ENCODE data around the gene RAE1. TPM values are rescaled to one million over a fixed set of nuclear protein-coding genes. Genes with fewer than 3 reads are reported as not detected.

The RAE1 gene
- polyA plus RNA-seq, 1 experiment = 39.0 TPM

GRCh38 chr20:57326667-57327455 is 24.2 kb upstream of the RAE1 start:
- CTCF ChIA-PET = interaction anchor here (4.1 kb wide), 1 partner anchor 19 kb away, joined by 16 read pairs; no protein-coding TSS in a partner anchor
- POLR2A ChIA-PET = no interaction called here
- H3K27me3 ChIP-seq (ENCODE audit: control insufficient read depth, insufficient read depth, low read length) = peaks cover 4% of the 10 kb centered on the region
- no peaks in the 10 kb centered on the region for H3K36me3 ChIP-seq (ENCODE audit: control insufficient read depth, insufficient read depth, low read length)
- TF ChIP-seq, protein P1, sequence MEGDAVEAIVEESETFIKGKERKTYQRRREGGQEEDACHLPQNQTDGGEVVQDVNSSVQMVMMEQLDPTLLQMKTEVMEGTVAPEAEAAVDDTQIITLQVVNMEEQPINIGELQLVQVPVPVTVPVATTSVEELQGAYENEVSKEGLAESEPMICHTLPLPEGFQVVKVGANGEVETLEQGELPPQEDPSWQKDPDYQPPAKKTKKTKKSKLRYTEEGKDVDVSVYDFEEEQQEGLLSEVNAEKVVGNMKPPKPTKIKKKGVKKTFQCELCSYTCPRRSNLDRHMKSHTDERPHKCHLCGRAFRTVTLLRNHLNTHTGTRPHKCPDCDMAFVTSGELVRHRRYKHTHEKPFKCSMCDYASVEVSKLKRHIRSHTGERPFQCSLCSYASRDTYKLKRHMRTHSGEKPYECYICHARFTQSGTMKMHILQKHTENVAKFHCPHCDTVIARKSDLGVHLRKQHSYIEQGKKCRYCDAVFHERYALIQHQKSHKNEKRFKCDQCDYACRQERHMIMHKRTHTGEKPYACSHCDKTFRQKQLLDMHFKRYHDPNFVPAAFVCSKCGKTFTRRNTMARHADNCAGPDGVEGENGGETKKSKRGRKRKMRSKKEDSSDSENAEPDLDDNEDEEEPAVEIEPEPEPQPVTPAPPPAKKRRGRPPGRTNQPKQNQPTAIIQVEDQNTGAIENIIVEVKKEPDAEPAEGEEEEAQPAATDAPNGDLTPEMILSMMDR (IDR thresholded peaks at IDR 0.05; ENCODE audit: insufficient read depth, low read depth, low read length) = no peak
- DNase-seq (ENCODE audit: low read depth) = no peak
- no peak overlapping the region for H3K4me3 ChIP-seq (ENCODE audit: low read depth, low read length)

GRCh38 chr20:57327820-57328219 is 23.2 kb upstream of the RAE1 start:
- Histone ChIP-seq H3K4me3 (ENCODE audit: low read depth, low read length) (no peak overlapping the region), H3K36me3 (ENCODE audit: control insufficient read depth, insufficient read depth, low read length) (no peaks in the 10 kb centered on the region), H3K27me3 (ENCODE audit: control insufficient read depth, insufficient read depth, low read length) (peaks cover 4% of the 10 kb centered on the region; the same call in 1 of the 2 replicates)
- CTCF ChIA-PET = no interaction called here
- POLR2A ChIA-PET = no interaction called here
- TF ChIP-seq, protein P1 (IDR thresholded peaks at IDR 0.05; ENCODE audit: insufficient read depth, low read depth, low read length) = no peak
- DNase-seq (ENCODE audit: low read depth) = no peak

- H3K27me3 ChIP-seq (ENCODE audit: control insufficient read depth, insufficient read depth, low read length) = 0 out of 2 replicates have a peak, but pooled peaks cover 2% of the 10 kb centered on the region
- TF ChIP-seq, protein P1 (IDR thresholded peaks at IDR 0.05; ENCODE audit: insufficient read depth, low read depth, low read length) = peak; percentile 27; the same call in 1 of the 2 replicates
- CTCF ChIA-PET = interaction anchor here (0.6 to 1.3 kb wide), 5 partner anchors 12 to 239 kb away, joined by 3 to 4 read pairs (median 3); no protein-coding TSS in a partner anchor
- no peaks in the 10 kb centered on the region for H3K36me3 ChIP-seq (ENCODE audit: control insufficient read depth, insufficient read depth, low read length)
- DNase-seq (ENCODE audit: low read depth) = no peak
- no peak within 1 kb of the TSS for H3K4me3 ChIP-seq (ENCODE audit: low read depth, low read length)
- POLR2A ChIA-PET = no interaction called here
Observed at GRCh38 chr20:57329608-57330221, 21.3 kb upstream of the RAE1 start, which contains the start of gene SPO11. SPO11 (plus strand) TSS chr20:57329803; CDS start chr20:57329868, 65 bp downstream.

DNA sequence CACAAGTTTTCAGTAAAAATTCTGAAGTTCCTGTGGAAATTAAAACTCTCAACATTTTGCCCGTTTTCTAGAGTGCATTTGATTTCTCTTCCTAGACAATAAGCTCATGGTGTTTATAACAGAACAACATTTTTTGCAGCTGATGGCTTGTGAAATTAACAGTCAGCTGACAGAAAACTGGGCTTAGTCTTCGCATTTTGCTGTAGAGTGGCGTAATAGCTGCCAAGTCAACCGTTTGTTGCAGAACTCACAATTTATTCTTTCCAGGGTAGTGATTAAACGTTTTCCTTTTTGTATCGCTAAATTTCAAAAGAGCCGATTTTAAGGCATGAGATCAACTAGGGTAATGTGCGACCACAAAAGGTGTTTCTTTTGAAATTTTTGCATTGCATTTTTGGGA is 20.1 kb upstream of the RAE1 start:
- CTCF ChIA-PET = interaction anchor here (1.0 to 3.8 kb wide), 2 partner anchors 10 to 15 kb away, joined by 3 to 22 read pairs; no protein-coding TSS in a partner anchor
- POLR2A ChIA-PET = no interaction called here
- Histone ChIP-seq H3K36me3 (ENCODE audit: control insufficient read depth, insufficient read depth, low read length) (no peaks in the 10 kb centered on the region), H3K4me3 (ENCODE audit: low read depth, low read length) (no peak overlapping the region), H3K27me3 (ENCODE audit: control insufficient read depth, insufficient read depth, low read length) (0 out of 2 replicates have a peak, but pooled peaks cover 2% of the 10 kb centered on the region)
- no peak for DNase-seq (ENCODE audit: low read depth)
- TF ChIP-seq, protein P1 (IDR thresholded peaks at IDR 0.05; ENCODE audit: insufficient read depth, low read depth, low read length) = no peak
